B cell (primary cell): Measurements from ENCODE around the gene PHF23. TPM values are rescaled to one million over a fixed set of nuclear protein-coding genes. Genes with fewer than 3 reads are reported as not detected.

Experiments used
- ATAC-seq: fragments of 200-7000 bp; cut with Tn5 transposase; one replicate; pipeline ENCODE4 v1.10.0; 2021; ENCODE audit warnings: low read depth, mild to moderate bottlenecking, moderate number of reproducible peaks, moderate library complexity
- CTCF ChIA-PET: fragments of 350-600 bp; sonication (Branson Sonifier 250); formaldehyde crosslinking; loops from one replicate; lab custom pipeline; 2021; ENCODE audit warnings: antibody characterized with exemption, inconsistent platforms; lab: Charles Lee
- POLR2A ChIA-PET: fragments of 350-600 bp; sonication (Branson Sonifier 250); formaldehyde crosslinking; loops from one replicate; lab custom pipeline; 2021; ENCODE audit warnings: antibody characterized with exemption; lab: Charles Lee
- DNase-seq: peaks from one replicate; pipeline ENCODE4 v3.0.0; 2013
- H2AFZ ChIP-seq: 2 replicates; pipeline ENCODE4 v1.6.1; 2012; ENCODE audit warnings: mild to moderate bottlenecking, low read depth, low read length; ENCODE audit not compliant: insufficient read depth, poor library complexity, severe bottlenecking
- H3K27ac ChIP-seq, 2 donors: 1 replicate in 1 of 2; 2 replicates in 1 of 2; pipeline ENCODE4 v1.5.1; 2012 to 2013; ENCODE audit warnings: low read length in 2 of 2, mild to moderate bottlenecking in 2 of 2, moderate library complexity in 1 of 2
- H3K27me3 ChIP-seq, 4 experiments: fragments of 200-600 bp in 1 of 4; sonication (generic) in 1 of 4; replicated peaks in 1 of 4; 1 replicate in 2 of 4; 2 replicates in 2 of 4; pipeline versions ENCODE4 v1.6.1 to v1.7.0; 2013 to 2016; ENCODE audit warnings: low read length in 3 of 4, mild to moderate bottlenecking in 2 of 4, mixed read lengths in 1 of 4, moderate library complexity in 1 of 4; ENCODE audit not compliant: insufficient read depth in 4 of 4, control insufficient read depth in 3 of 4; ENCODE audit errors: control extremely low read depth in 1 of 4
- H3K36me3 ChIP-seq, 2 experiments: replicated peaks in 1 of 2; 1 replicate in 1 of 2; 2 replicates in 1 of 2; pipeline versions ENCODE4 v1.6.1 to v1.7.1; 2013; ENCODE audit warnings: low read length in 1 of 2; ENCODE audit not compliant: insufficient read depth in 2 of 2, control insufficient read depth in 1 of 2; ENCODE audit errors: control extremely low read depth in 1 of 2, extremely low read depth in 1 of 2
- H3K4me1 ChIP-seq, 2 donors: fragments of 200-600 bp in 1 of 2; sonication (generic) in 1 of 2; 1 replicate in 1 of 2; 2 replicates in 1 of 2; pipeline versions ENCODE4 v1.5.1 to v1.6.1; 2013 to 2017; ENCODE audit warnings: low read length in 2 of 2; ENCODE audit not compliant: control insufficient read depth in 2 of 2, insufficient read depth in 2 of 2
- H3K4me2 ChIP-seq: replicated peaks from 2 replicates; pipeline ENCODE3; 2012; ENCODE audit warnings: mild to moderate bottlenecking, low read depth, low read length; ENCODE audit not compliant: poor library complexity, severe bottlenecking
- H3K4me3 ChIP-seq, 5 experiments: fragments of 200-600 bp in 1 of 5; sonication (generic) in 1 of 5; 1 replicate in 3 of 5; 2 replicates in 2 of 5; pipeline versions ENCODE4 v1.5.1 to v1.7.0; 2011 to 2016; ENCODE audit warnings: low read length in 4 of 5, mild to moderate bottlenecking in 4 of 5, low read depth in 2 of 5, control low read depth in 1 of 5, moderate library complexity in 1 of 5; ENCODE audit not compliant: insufficient read depth in 1 of 5; ENCODE audit errors: control extremely low read depth in 1 of 5, extremely low read depth in 1 of 5
- H3K79me2 ChIP-seq: fragments of 200-600 bp; sonication (generic); one replicate; pipeline ENCODE4 v1.6.0; 2016; ENCODE audit warnings: low read length; ENCODE audit not compliant: control insufficient read depth, insufficient read depth
- H3K9ac ChIP-seq: fragments of 200-600 bp; sonication (generic); 2 replicates; pipeline ENCODE4 v1.6.1; 2017; ENCODE audit warnings: mild to moderate bottlenecking, low read length, moderate library complexity
- H3K9me3 ChIP-seq, 3 donors: one replicate each; pipeline versions ENCODE4 v1.6.1 to v1.7.1; 2013; ENCODE audit warnings: low read length in 2 of 3; ENCODE audit not compliant: control insufficient read depth in 2 of 3, insufficient read depth in 1 of 3; ENCODE audit errors: control extremely low read depth in 1 of 3
- H4K20me1 ChIP-seq: 2 replicates; pipeline ENCODE4 v1.6.0; 2012; ENCODE audit warnings: mild to moderate bottlenecking, low read length; ENCODE audit not compliant: insufficient read depth, control insufficient read depth, poor library complexity, severe bottlenecking
- H3K27ac Mint-ChIP-seq: one replicate; pipeline ENCODE4 v1.8.0; 2021; ENCODE audit warnings: mixed read lengths
- H3K27me3 Mint-ChIP-seq: one replicate; pipeline ENCODE4 v1.8.0; 2021; ENCODE audit warnings: mixed read lengths
- H3K4me1 Mint-ChIP-seq: one replicate; pipeline ENCODE4 v1.8.0; 2021; ENCODE audit warnings: mixed read lengths
- H3K4me3 Mint-ChIP-seq: one replicate; pipeline ENCODE4 v1.8.0; 2021; ENCODE audit warnings: mixed read lengths
- H3K9me3 Mint-ChIP-seq: one replicate; pipeline ENCODE4 v1.8.0; 2022; ENCODE audit warnings: mixed read lengths; ENCODE audit not compliant: insufficient read depth
- CTCF ChIP-seq: fragments of 200-600 bp; IDR thresholded peaks from one replicate; pipeline ENCODE4 v1.8.0; 2022; ENCODE audit warnings: antibody characterized with exemption, mild to moderate bottlenecking
- EZH2 ChIP-seq: IDR thresholded peaks from 2 replicates; pipeline ENCODE4 v1.6.1; 2012; ENCODE audit warnings: borderline replicate concordance, low read depth, mild to moderate bottlenecking, moderate library complexity, low read length; ENCODE audit not compliant: insufficient read depth, poor library complexity, severe bottlenecking
- WGBS: methylation state at CpG from one replicate; pipeline ENCODE4 v1.1.5; 2013; ENCODE audit warnings: missing lambda C conversion rate; ENCODE audit not compliant: insufficient coverage; 5-methylcytosine and 5-hydroxymethylcytosine counted together
- intact Hi-C: fragments of 100-400 bp; cut with micrococcal nuclease; formaldehyde crosslinking; loops from one replicate; pipeline ENCODE4 v1.10.0; 2022
- polyA plus RNA-seq: library from polyadenylated mRNA; depleted of rRNA; stranded (reverse); fragments of >200 nt; gene quantifications from 2 replicates; pipeline ENCODE4 v1.2.3, GENCODE V29; 2012
- total RNA-seq, 2 donors: library from RNA; stranded (reverse); fragments of 120-200 nt in 1 of 2; gene quantifications; 1 replicate in 1 of 2; 2 replicates in 1 of 2; pipeline versions ENCODE4 v1.2.3 to v1.2.4, GENCODE V29; 2013 to 2022

The PHF23 gene
- total and polyA plus RNA-seq, 2 donors (not counting 1 experiment from before 2014, with no cell fraction given): 17.6 to 42.3 TPM

DNA sequence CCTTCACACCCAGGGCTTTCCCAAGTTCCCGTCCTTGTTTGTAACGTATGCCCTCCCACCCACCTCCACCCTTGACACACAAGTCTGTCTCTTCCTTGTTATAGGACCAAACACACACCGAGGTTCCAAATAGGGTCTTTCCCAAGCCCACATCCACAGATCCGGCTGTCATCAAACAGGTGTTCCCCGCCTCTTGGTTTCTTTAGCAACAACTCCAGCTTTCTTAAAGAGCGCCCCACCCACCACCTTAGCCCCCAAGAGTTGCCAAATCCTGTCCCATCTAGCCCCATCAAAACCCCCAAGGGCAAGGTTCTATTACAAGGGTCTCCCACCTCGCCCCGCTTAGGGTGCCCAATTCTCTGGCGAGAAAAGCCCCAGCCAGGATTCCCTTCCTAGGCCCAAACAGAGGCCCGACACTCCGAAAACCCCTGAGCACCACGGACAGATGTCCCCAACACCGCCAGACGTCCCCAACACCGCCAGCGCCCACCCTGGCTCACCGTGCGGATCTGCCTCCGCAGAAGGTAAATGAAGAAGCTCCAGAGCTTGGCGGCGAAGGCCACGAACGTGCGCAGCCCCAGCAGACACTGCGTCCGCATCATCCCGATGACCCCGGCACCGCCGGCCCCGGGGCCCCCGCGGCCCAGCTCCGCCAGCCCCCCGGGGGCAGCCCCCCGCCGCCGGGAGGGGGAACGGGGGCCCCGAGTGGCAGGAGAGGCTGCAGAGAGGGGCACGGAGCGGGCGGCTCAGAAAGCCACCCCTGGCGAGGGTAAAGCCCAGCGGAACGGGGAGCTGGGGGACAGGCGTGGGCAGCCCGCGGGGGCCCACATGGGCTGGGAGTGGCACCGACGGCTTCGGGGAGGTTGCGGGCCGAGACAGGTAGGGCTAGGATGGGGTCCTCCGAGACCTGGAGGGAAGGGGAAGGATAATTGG is 11.7 kb upstream of the PHF23 start:
- ChIA-PET POLR2A (interaction anchor here (0.5 to 3.6 kb wide), 10 partner anchors 9 to 946 kb away, joined by 3 to 26 read pairs (median 3); partner anchors contain the start of genes ACADVL, ACAP1, DLG4 and GABARAP), CTCF (interaction anchor here (0.8 to 1.6 kb wide), 4 partner anchors 9 to 45 kb away, joined by 3 to 6 read pairs (median 4); partner anchors contain the start of genes GABARAP and PHF23)
- Histone ChIP-seq H3K79me2 (peaks cover 64% of the 10 kb centered on the region), H3K4me2 (peak overlapping the region; percentile 99), H3K27me3 (no peaks in the 10 kb centered on the region), H4K20me1 (peaks cover 18% of the 10 kb centered on the region), H3K9me3 (no peaks in the 10 kb centered on the region), H3K9ac (peak overlapping the region; percentile 94), H2AFZ (peak overlapping the region; percentile 86), H3K4me3 (peak overlapping the region; percentile 39 to 90 (median 78)), H3K36me3 (peaks cover 11 to 34% of the 10 kb centered on the region in 2 experiments), H3K27ac (peak overlapping the region; percentile 78 to 100), H3K4me1 (peaks cover 30 to 33% of the 10 kb centered on the region in 2 donors)
- no peak for TF ChIP-seq CTCF
- no peak for TF ChIP-seq EZH2
- no peaks in the 10 kb centered on the region for H3K9me3 Mint-ChIP-seq
- DNase-seq: peak; percentile 69
- no peaks in the 10 kb centered on the region for H3K27me3 Mint-ChIP-seq
- H3K4me1 Mint-ChIP-seq: peaks cover 44% of the 10 kb centered on the region
- 1% methylated on average over 45 of the region's 55 CpGs for WGBS
- H3K4me3 Mint-ChIP-seq: peak overlapping the region; percentile 98
- no peak for ATAC-seq
- intact Hi-C loops: loop anchor here (5.0 kb wide), 2 partner anchors 436 to 606 kb away; partner anchors contain the start of genes CYB5D1, NAA38, TMEM88 and TP53
- peak overlapping the region; percentile 94 for H3K27ac Mint-ChIP-seq
